Stimulated activated CD4-positive, alpha-beta T cell treated with anti-CD3 and anti-CD28 coated beads, TNF-alpha, amount 100 ng/mL, for 24 hours (primary cell): ENCODE measurements around the gene OR2T35.
"Not testable (repeated sequence)": the region's sequence is repeated elsewhere in the genome, so short reads cannot be mapped to it uniquely, and the experiment has no call there.

Source experiments
- DNase-seq, 3 experiments: peaks; one replicate each; pipeline ENCODE4 v3.0.0-alpha.2; 2020; ENCODE audit warnings: low read depth in 3 of 3

Gene OR2T35

GRCh38 chr1:248645178-248645577, at the start of gene OR2T35:
OR2T35 (minus strand) TSS chr1:248645278; CDS start chr1:248639258, 6,020 bp downstream.
- not testable (repeated sequence) for DNase-seq

- no peak for DNase-seq
Observed at GRCh38 chr1:248691567-248692155, 46.6 kb upstream of the OR2T35 start.

- no peak for DNase-seq
Observed at GRCh38 chr1:248688527-248689298, 43.6 kb upstream of the OR2T35 start.

GRCh38 chr1:248686815-248687214, 41.7 kb upstream of the OR2T35 start:
- peak in 1 of 3 experiments; percentile 5 for DNase-seq

GRCh38 chr1:248681651-248682050, 36.6 kb upstream of the OR2T35 start:
- no peak for DNase-seq

GRCh38 chr1:248670003-248670402, 24.9 kb upstream of the OR2T35 start:
- DNase-seq, result no peak

- not testable (repeated sequence) for DNase-seq
Observed at GRCh38 chr1:248663453-248664328, 18.6 kb upstream of the OR2T35 start.

GRCh38 chr1:248656797-248657196, 11.7 kb upstream of the OR2T35 start:
- DNase-seq, result not testable (repeated sequence)

GRCh38 chr1:248655354-248655753, 10.3 kb upstream of the OR2T35 start, which contains the start of gene OR2T27:
OR2T27 (minus strand) TSS chr1:248655528; CDS start chr1:248650884, 4,644 bp downstream.
- DNase-seq, result not testable (repeated sequence)

- DNase-seq, result not testable (repeated sequence)
Observed at GRCh38 chr1:248648770-248649536, 3.9 kb upstream of the OR2T35 start.

- DNase-seq, result not testable (repeated sequence)
Observed at GRCh38 chr1:248642971-248643651, 2.0 kb downstream of the OR2T35 start.

- not testable (repeated sequence) for DNase-seq
Observed at GRCh38 chr1:248641583-248641982, 3.5 kb downstream of the OR2T35 start.

GRCh38 chr1:248640906-248641305, 4.2 kb downstream of the OR2T35 start:
- DNase-seq, result not testable (repeated sequence)

- DNase-seq, result not testable (repeated sequence)
Observed at GRCh38 chr1:248639652-248640051, 5.4 kb downstream of the OR2T35 start.

- not testable (repeated sequence) for DNase-seq
Observed at GRCh38 chr1:248636612-248637011, 8.5 kb downstream of the OR2T35 start.

- not testable (repeated sequence) for DNase-seq
Observed at GRCh38 chr1:248634991-248635390, 10.1 kb downstream of the OR2T35 start, which contains the start of gene OR2T11. OR2T11 (minus strand) TSS chr1:248635091; CDS start chr1:248627128, 7,963 bp downstream.

GRCh38 chr1:248631354-248632008, 13.6 kb downstream of the OR2T35 start:
- DNase-seq, result no peak

GRCh38 chr1:248630551-248630950, 14.5 kb downstream of the OR2T35 start:
- DNase-seq, result no peak

- no peak for DNase-seq
Observed at GRCh38 chr1:248627971-248628844, 16.9 kb downstream of the OR2T35 start.
